ENCODE results near the gene ZNF546.
"Not testable (repeated sequence)": the region's sequence is repeated elsewhere in the genome, so short reads cannot be mapped to it uniquely, and the experiment has no call there.

The ZNF546 gene

GRCh38 chr19:39987167-39987566 is 9.7 kb upstream of the ZNF546 start:
- no peak for DNase-seq

GRCh38 chr19:39987596-39987995 is 9.3 kb upstream of the ZNF546 start:
- no peak for DNase-seq

GRCh38 chr19:39993605-39994004 is 3.3 kb upstream of the ZNF546 start:
- DNase-seq, result no peak

GRCh38 chr19:39994361-39994760 is 2.5 kb upstream of the ZNF546 start:
- DNase-seq, result no peak

- no peak for DNase-seq
Observed at GRCh38 chr19:39995794-39996193, 1.1 kb upstream of the ZNF546 start.

GRCh38 chr19:39996218-39996810 is 546 bp upstream of the ZNF546 start:
- DNase-seq, result peak; percentile 46

- DNase-seq, result no peak
Observed at GRCh38 chr19:39997638-39998216, 867 bp downstream of the ZNF546 start.

GRCh38 chr19:39998501-39998900 is 1.6 kb downstream of the ZNF546 start:
- no peak for DNase-seq

- no peak for DNase-seq
Observed at GRCh38 chr19:40005691-40006272, 8.9 kb downstream of the ZNF546 start.

- no peak for DNase-seq
Observed at GRCh38 chr19:40006273-40006691, 9.4 kb downstream of the ZNF546 start.

GRCh38 chr19:40009674-40010073 is 12.8 kb downstream of the ZNF546 start:
- no peak for DNase-seq

- no peak for DNase-seq
Observed at GRCh38 chr19:40013991-40014390, 17.1 kb downstream of the ZNF546 start.

GRCh38 chr19:40023969-40024368 is 27.1 kb downstream of the ZNF546 start:
- no peak for DNase-seq

- no peak for DNase-seq
Observed at GRCh38 chr19:40025938-40026596, 29.2 kb downstream of the ZNF546 start.

- DNase-seq, result no peak
Observed at GRCh38 chr19:40026597-40026970, 29.7 kb downstream of the ZNF546 start.

GRCh38 chr19:40033989-40034560 is 37.2 kb downstream of the ZNF546 start:
- DNase-seq, result no peak

GRCh38 chr19:40035996-40036395 is 39.1 kb downstream of the ZNF546 start:
- no peak for DNase-seq

- not testable (repeated sequence) for DNase-seq
Observed at GRCh38 chr19:40038047-40038446, 41.2 kb downstream of the ZNF546 start.

- DNase-seq, result not testable (repeated sequence)
Observed at GRCh38 chr19:40041718-40042117, 44.9 kb downstream of the ZNF546 start.

- no peak for DNase-seq
Observed at GRCh38 chr19:40053491-40053890, 56.6 kb downstream of the ZNF546 start.

- no peak for DNase-seq
Observed at GRCh38 chr19:40054632-40055031, 57.8 kb downstream of the ZNF546 start.

- DNase-seq, result no peak
Observed at GRCh38 chr19:40055049-40055448, 58.2 kb downstream of the ZNF546 start.

- DNase-seq, result peak; percentile 63
Observed at GRCh38 chr19:40055832-40056504, 59.1 kb downstream of the ZNF546 start, which contains the start of gene ZNF780B. TSS of gene ZNF780B (minus strand) at chr19:40056231. CDS start at chr19:40050332, 5,899 bp downstream.
